T-helper 9 cell (primary cell): ENCODE results near the gene THOP1.

Experiments used
- DNase-seq: peaks from one replicate; pipeline ENCODE4 v3.0.0-alpha.2; 2020

Gene THOP1

GRCh38 chr19:2856457-2857050 lies 71.3 kb downstream of the THOP1 start:
- DNase-seq: no peak

DNA sequence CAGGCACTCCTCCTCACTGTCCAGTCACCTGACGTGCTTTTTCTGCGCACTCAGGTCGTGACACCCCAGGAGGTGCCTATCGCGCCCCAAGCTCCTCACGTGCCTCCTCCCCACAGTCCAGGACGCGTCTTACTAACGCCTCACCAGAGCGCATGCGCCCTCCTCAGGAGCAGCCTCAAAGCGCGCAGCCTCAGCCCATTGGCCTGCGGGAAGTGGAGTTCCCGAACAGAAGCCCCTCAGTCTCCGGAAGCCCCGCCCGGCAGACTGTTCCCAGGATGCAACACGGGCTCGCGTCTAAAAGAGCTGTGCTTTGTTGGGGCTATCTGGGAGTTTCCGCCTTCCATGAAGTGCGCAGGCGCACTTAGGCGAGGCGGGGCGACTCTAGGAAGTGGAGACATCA lies 73.6 kb downstream of the THOP1 start:
- no peak for DNase-seq

DNA sequence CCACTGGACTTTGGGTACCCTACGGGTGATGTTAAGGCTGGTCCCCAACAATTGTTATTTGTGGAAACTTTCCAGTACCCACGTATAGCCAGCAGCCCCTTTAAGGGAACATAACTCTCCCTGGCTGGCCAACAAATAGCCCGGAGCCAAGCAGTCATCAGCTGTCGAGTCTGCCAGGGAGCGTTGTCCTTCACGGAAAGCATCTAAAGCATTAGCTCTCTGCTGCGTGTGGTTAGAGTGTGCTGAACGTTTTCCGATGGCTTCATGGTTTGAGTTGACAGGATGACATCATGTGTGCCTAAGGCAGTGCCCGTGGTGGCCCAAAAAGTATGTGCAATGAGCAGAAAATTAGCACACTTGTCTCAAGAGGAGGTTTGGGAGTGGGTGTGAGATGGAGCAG lies 78.5 kb downstream of the THOP1 start:
- DNase-seq: no peak
